MM.1S (cell line): Measurements from ENCODE around the gene GPATCH3.
"Not testable (repeated sequence)": the region's sequence is repeated elsewhere in the genome, so short reads cannot be mapped to it uniquely, and the experiment has no call there.

Experiments
- DNase-seq: peaks from one replicate; pipeline ENCODE4 v3.0.0-alpha.2; 2015
- H2AFZ ChIP-seq: fragments of 300-600 bp; sonication (generic); 2 replicates; pipeline ENCODE4 v1.6.0; 2016; ENCODE audit warnings: antibody characterized with exemption, low read length
- H3F3A ChIP-seq: fragments of 300-600 bp; sonication (generic); 2 replicates; pipeline ENCODE4 v1.6.1; 2016; ENCODE audit warnings: mild to moderate bottlenecking, antibody characterized with exemption, low read length, moderate library complexity, mixed read lengths; ENCODE audit not compliant: insufficient read depth
- H3K27ac ChIP-seq: fragments of 300-600 bp; sonication (generic); 2 replicates; pipeline ENCODE4 v1.5.1; 2016; ENCODE audit warnings: mild to moderate bottlenecking, low read length
- H3K27me3 ChIP-seq: fragments of 300-600 bp; sonication (generic); replicated peaks from 2 replicates; pipeline ENCODE4 v1.6.0; 2016; ENCODE audit warnings: low read length; ENCODE audit not compliant: insufficient read depth
- H3K36me3 ChIP-seq: fragments of 300-600 bp; sonication (generic); replicated peaks from 2 replicates; pipeline ENCODE4 v1.6.1; 2016; ENCODE audit warnings: mild to moderate bottlenecking, low read length, mixed read lengths; ENCODE audit not compliant: insufficient read depth
- H3K4me1 ChIP-seq: fragments of 300-600 bp; sonication (generic); 2 replicates; pipeline ENCODE4 v1.6.1; 2016; ENCODE audit warnings: low read length, mixed read lengths
- H3K4me2 ChIP-seq: fragments of 300-600 bp; sonication (generic); 2 replicates; pipeline ENCODE4 v1.6.0; 2016; ENCODE audit warnings: low read depth, low read length
- H3K4me3 ChIP-seq: fragments of 300-600 bp; sonication (generic); 2 replicates; pipeline ENCODE4 v1.5.1; 2016; ENCODE audit warnings: low read length, mixed read lengths
- H3K79me2 ChIP-seq: fragments of 300-600 bp; sonication (generic); 2 replicates; pipeline ENCODE4 v1.6.1; 2016; ENCODE audit warnings: mixed run types, low read length, mixed read lengths
- H3K9ac ChIP-seq: fragments of 300-600 bp; sonication (generic); 2 replicates; pipeline ENCODE4 v1.6.1; 2016; ENCODE audit warnings: low read length, mixed read lengths
- H3K9me2 ChIP-seq: fragments of 300-600 bp; sonication (generic); replicated peaks from 2 replicates; pipeline ENCODE4 v1.6.1; 2016; ENCODE audit warnings: mild to moderate bottlenecking, low read length, mixed read lengths; ENCODE audit not compliant: insufficient read depth
- H3K9me3 ChIP-seq: fragments of 300-600 bp; sonication (generic); replicated peaks from 2 replicates; pipeline ENCODE4 v1.6.1; 2016; ENCODE audit warnings: mild to moderate bottlenecking, low read length, mixed read lengths; ENCODE audit not compliant: insufficient read depth
- H4K20me1 ChIP-seq: fragments of 300-600 bp; sonication (generic); 2 replicates; pipeline ENCODE4 v1.6.1; 2016; ENCODE audit warnings: mild to moderate bottlenecking, low read length, moderate library complexity, mixed read lengths; ENCODE audit not compliant: insufficient read depth
- CTCF ChIP-seq: fragments of 300-600 bp; sonication (generic); IDR thresholded peaks from 2 replicates; pipeline ENCODE4 v1.5.1; 2016; ENCODE audit warnings: antibody characterized with exemption, low read length, mixed read lengths
- EZH2 ChIP-seq: fragments of 300-600 bp; sonication (generic); optimal IDR thresholded peaks from 2 replicates; pipeline ENCODE3; 2017; ENCODE audit warnings: low read depth, mild to moderate bottlenecking, antibody characterized with exemption, low read length, mixed read lengths
- EZH2phosphoT487 ChIP-seq: fragments of 300-600 bp; sonication (generic); IDR thresholded peaks from 2 replicates; pipeline ENCODE4 v1.6.1; 2018; ENCODE audit warnings: antibody characterized with exemption, low read length

The GPATCH3 gene

DNA sequence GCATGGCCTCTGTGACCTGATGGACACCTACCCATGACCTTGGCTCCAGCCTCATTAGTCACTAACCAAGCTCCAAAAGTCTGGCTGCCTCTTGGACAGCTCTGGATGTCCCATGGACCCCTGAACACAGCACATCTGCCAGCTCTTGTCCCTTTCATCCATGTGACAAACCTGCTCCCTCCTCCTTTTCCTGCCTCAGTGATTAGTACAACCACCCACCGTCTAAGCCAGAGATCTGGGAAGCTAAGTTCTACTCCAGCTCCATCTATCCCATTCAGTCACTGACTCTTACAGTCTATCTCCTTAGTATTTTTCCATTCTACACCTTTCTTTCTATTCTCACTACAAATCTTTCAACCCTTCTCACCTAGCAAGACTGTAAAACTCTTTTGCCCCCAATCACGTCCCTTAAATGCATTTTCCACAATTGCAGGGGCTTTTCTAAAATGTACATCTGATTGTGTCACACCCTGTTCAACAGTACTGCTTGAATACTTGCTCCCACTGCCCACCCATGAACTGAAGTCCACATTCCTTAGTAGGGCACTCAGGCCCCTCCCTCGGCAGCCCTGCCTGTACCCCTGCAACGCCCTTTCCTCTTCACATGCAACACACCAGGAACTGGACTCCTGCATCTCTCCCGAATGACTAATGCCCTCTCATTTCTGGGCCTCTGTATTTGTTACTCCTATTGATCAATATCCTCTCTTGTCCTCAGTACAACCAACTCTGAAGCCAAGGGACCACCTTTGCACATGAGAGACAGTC, 17.4 kb downstream of the GPATCH3 start:
- no peaks in the 10 kb centered on the region for H3K4me1 ChIP-seq
- peaks cover 6% of the 10 kb centered on the region; the same call in 1 of the 2 replicates for H3F3A ChIP-seq
- no peak overlapping the region for H3K4me3 ChIP-seq
- TF ChIP-seq EZH2 (no peak), EZH2phosphoT487 (no peak), CTCF (no peak)
- H3K9me3 ChIP-seq = no peaks in the 10 kb centered on the region
- no peaks in the 10 kb centered on the region for H3K27me3 ChIP-seq
- no peaks in the 10 kb centered on the region for H4K20me1 ChIP-seq
- no peak overlapping the region for H3K27ac ChIP-seq
- H2AFZ ChIP-seq = no peak overlapping the region
- H3K9ac ChIP-seq = no peak overlapping the region
- no peak overlapping the region for H3K4me2 ChIP-seq
- DNase-seq = no peak
- no peaks in the 10 kb centered on the region for H3K9me2 ChIP-seq
- H3K36me3 ChIP-seq = peaks cover 10% of the 10 kb centered on the region; the same call in 1 of the 2 replicates
- peaks cover 9% of the 10 kb centered on the region for H3K79me2 ChIP-seq

GRCh38 chr1:26881611-26882010, 18.7 kb downstream of the GPATCH3 start:
- not testable (repeated sequence) for H4K20me1 ChIP-seq

DNA sequence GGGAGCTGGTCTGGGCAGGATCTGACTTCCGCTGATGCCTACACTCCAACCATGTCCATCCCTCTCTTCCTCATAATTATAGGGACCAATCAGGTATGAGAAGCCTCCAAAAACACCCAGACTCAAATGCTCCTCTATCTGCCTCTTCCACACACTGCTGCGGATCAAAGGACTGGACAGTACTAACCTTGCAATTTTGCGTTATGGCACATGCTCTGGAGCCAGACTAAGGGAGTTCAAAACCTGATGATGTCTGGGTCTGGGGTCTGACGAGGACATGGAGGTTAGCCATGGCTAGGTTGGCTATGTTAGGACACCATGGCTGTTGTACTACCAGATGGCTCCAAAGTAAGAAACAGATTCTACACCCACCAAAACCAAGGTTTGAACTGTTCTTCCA, 20.5 kb downstream of the GPATCH3 start:
- Histone ChIP-seq H3K4me3 (no peak overlapping the region), H3K36me3 (peaks cover 6% of the 10 kb centered on the region; the same call in 1 of the 2 replicates), H3K9me3 (no peaks in the 10 kb centered on the region), H3K79me2 (0 out of 2 replicates have a peak, but pooled peaks cover 2% of the 10 kb centered on the region), H3K27me3 (no peaks in the 10 kb centered on the region), H4K20me1 (no peaks in the 10 kb centered on the region), H3K9me2 (no peaks in the 10 kb centered on the region), H2AFZ (no peak overlapping the region), H3K4me2 (no peak overlapping the region), H3K4me1 (no peaks in the 10 kb centered on the region), H3K9ac (no peak overlapping the region), H3F3A (peaks cover 6% of the 10 kb centered on the region), H3K27ac (no peak overlapping the region)
- no peak for TF ChIP-seq EZH2phosphoT487
- TF ChIP-seq CTCF = no peak
- no peak for TF ChIP-seq EZH2
- no peak for DNase-seq

More at GRCh38 chr1:26881611-26882010, 18.7 kb downstream of the GPATCH3 start:
- H3K4me3 ChIP-seq, H3K9me2 ChIP-seq, H3K9me3 ChIP-seq, H3K27ac ChIP-seq, H3K27me3 ChIP-seq, H3K9ac ChIP-seq, H3K36me3 ChIP-seq, DNase-seq, H3K4me1 ChIP-seq, H2AFZ ChIP-seq, H3K79me2 ChIP-seq, H3F3A ChIP-seq, H3K4me2 ChIP-seq: not testable (repeated sequence)

- Histone ChIP-seq H3K4me3 (no peak overlapping the region), H3K36me3 (no peaks in the 10 kb centered on the region), H3K9me3 (no peaks in the 10 kb centered on the region), H3K4me1 (no peaks in the 10 kb centered on the region), H3K27me3 (no peaks in the 10 kb centered on the region), H3K27ac (no peak overlapping the region), H3K4me2 (no peak overlapping the region), H2AFZ (no peak overlapping the region), H4K20me1 (no peaks in the 10 kb centered on the region), H3K79me2 (no peaks in the 10 kb centered on the region), H3K9ac (no peak overlapping the region), H3F3A (peaks cover 6% of the 10 kb centered on the region), H3K9me2 (no peaks in the 10 kb centered on the region)
- no peak for DNase-seq
- no peak for TF ChIP-seq EZH2phosphoT487
- no peak for TF ChIP-seq CTCF
- no peak for TF ChIP-seq EZH2
Measured at GRCh38 chr1:26877326-26877725, 22.9 kb downstream of the GPATCH3 start.
